Endothelial cell of umbilical vein (primary cell): ENCODE results near the gene MAMDC2. TPM values are rescaled to one million over a fixed set of nuclear protein-coding genes. Genes with fewer than 3 reads are reported as not detected.

Experiments used
- BruUV-seq: library from RNA; stranded (reverse); fragments of 400-500 nt; replicated peaks from 2 replicates; lab custom pipeline; 2021; lab: Mats Ljungman, UMichigan
- CTCF ChIA-PET: fragments of 300-600, 350-600 bp; sonication (Branson Sonifier 250); formaldehyde crosslinking; loops from one replicate; lab custom pipeline; 2021; ENCODE audit warnings: antibody characterized with exemption, inconsistent platforms; lab: Charles Lee
- POLR2A ChIA-PET: fragments of 300-600, 350-600 bp; sonication (Branson Sonifier 250); formaldehyde crosslinking; loops from one replicate; lab custom pipeline; 2021; ENCODE audit warnings: antibody characterized with exemption, inconsistent platforms; lab: Charles Lee
- DNase-seq: peaks from one replicate; pipeline ENCODE4 v3.0.0-alpha.2; 2011; ENCODE audit warnings: low read depth, low spot score
- FAIRE-seq: peaks from 2 replicates; lab custom pipeline; 2011; peaks lifted over from hg19 to GRCh38; lab: Jason Lieb, UNC
- H2AFZ ChIP-seq: 2 replicates; pipeline ENCODE4 v1.6.0; 2012; ENCODE audit warnings: low read depth, low read length, control low read depth, inconsistent platforms
- H3K27ac ChIP-seq: 2 replicates; pipeline ENCODE4 v1.5.1; 2011; ENCODE audit warnings: low read depth, mild to moderate bottlenecking, control low read depth, low read length, moderate library complexity; ENCODE audit not compliant: insufficient read depth
- H3K27me3 ChIP-seq, 2 experiments: 2 replicates each; pipeline versions ENCODE4 v1.6.0 to v1.6.1; 2011; ENCODE audit warnings: low read length in 2 of 2, mixed read lengths in 1 of 2; ENCODE audit not compliant: control insufficient read depth in 2 of 2, insufficient read depth in 2 of 2
- H3K36me3 ChIP-seq, 2 experiments: 2 replicates in 1 of 2; 3 replicates in 1 of 2; pipeline ENCODE4 v1.5.1; 2011; ENCODE audit warnings: low read length in 2 of 2, mild to moderate bottlenecking in 1 of 2, moderate library complexity in 1 of 2; ENCODE audit not compliant: control insufficient read depth in 2 of 2, insufficient read depth in 2 of 2; ENCODE audit errors: extremely low read depth in 1 of 2
- H3K4me1 ChIP-seq: 3 replicates; pipeline ENCODE4 v1.5.1; 2011; ENCODE audit warnings: mild to moderate bottlenecking, low read length; ENCODE audit not compliant: control insufficient read depth, insufficient read depth; ENCODE audit errors: extremely low read depth
- H3K4me2 ChIP-seq: 2 replicates; pipeline ENCODE4 v1.6.1; 2011; ENCODE audit warnings: low read length, control low read depth, mixed read lengths; ENCODE audit not compliant: insufficient read depth
- H3K4me3 ChIP-seq, 3 experiments: fragments of 200-600 bp in 1 of 3; sonication (generic), shearing (Covaris generic) in 1 of 3; replicated peaks in 1 of 3; 2 replicates each; pipeline ENCODE4 v1.5.1; 2011 to 2016; ENCODE audit warnings: control low read depth in 3 of 3, low read length in 3 of 3, mild to moderate bottlenecking in 2 of 3, inconsistent platforms in 1 of 3, low read depth in 1 of 3, moderate library complexity in 1 of 3; ENCODE audit not compliant: insufficient read depth in 1 of 3
- H3K79me2 ChIP-seq: 2 replicates; pipeline ENCODE4 v1.6.0; 2012; ENCODE audit warnings: low read length, inconsistent platforms; ENCODE audit not compliant: control insufficient read depth, insufficient read depth
- H3K9ac ChIP-seq: replicated peaks from 2 replicates; pipeline ENCODE3; 2011; ENCODE audit warnings: low read length, control low read depth; ENCODE audit not compliant: insufficient read depth; ENCODE audit errors: extremely low read depth
- H3K9me1 ChIP-seq: replicated peaks from 3 replicates; pipeline ENCODE4 v1.6.0; 2011; ENCODE audit warnings: mild to moderate bottlenecking, low read length; ENCODE audit not compliant: control insufficient read depth, insufficient read depth; ENCODE audit errors: extremely low read depth
- H3K9me3 ChIP-seq: replicated peaks from 2 replicates; pipeline ENCODE4 v1.5.1; 2012; ENCODE audit warnings: low read length, inconsistent platforms; ENCODE audit not compliant: control insufficient read depth, insufficient read depth
- H4K20me1 ChIP-seq: replicated peaks from 2 replicates; pipeline ENCODE3; 2011; ENCODE audit warnings: mild to moderate bottlenecking, low read length; ENCODE audit not compliant: control insufficient read depth, insufficient read depth; ENCODE audit errors: extremely low read depth
- EZH2 ChIP-seq: IDR thresholded peaks from 2 replicates; pipeline ENCODE4 v1.6.1; 2012; ENCODE audit warnings: borderline replicate concordance, low read depth, mild to moderate bottlenecking, moderate library complexity, low read length, inconsistent platforms; ENCODE audit not compliant: severe bottlenecking
- FOS ChIP-seq: IDR thresholded peaks from 2 replicates; pipeline ENCODE4 v1.6.1; 2011; ENCODE audit warnings: mild to moderate bottlenecking, low read length, moderate library complexity, borderline replicate concordance; ENCODE audit not compliant: insufficient read depth
- GATA2 ChIP-seq: IDR thresholded peaks from 2 replicates; pipeline ENCODE4 v1.7.0; 2011; ENCODE audit warnings: low read depth, mild to moderate bottlenecking, moderate library complexity, mixed read lengths, low read length; ENCODE audit not compliant: insufficient read length, insufficient read depth
- JUN ChIP-seq: IDR thresholded peaks from 2 replicates; pipeline ENCODE4 v1.6.1; 2011; ENCODE audit warnings: borderline replicate concordance, low read depth; ENCODE audit not compliant: insufficient read length, insufficient read depth
- MYC ChIP-seq: IDR thresholded peaks from one replicate; pipeline ENCODE4 v1.6.1; 2011; ENCODE audit warnings: mild to moderate bottlenecking, low read depth, low read length
- POLR2A ChIP-seq: IDR thresholded peaks from 2 replicates; pipeline ENCODE4 v1.6.1; 2012; ENCODE audit warnings: low read depth, mild to moderate bottlenecking, control low read depth, low read length
- POLR2AphosphoS5 ChIP-seq: IDR thresholded peaks from 2 replicates; pipeline ENCODE4 v1.6.1; 2012; ENCODE audit warnings: low read depth, mild to moderate bottlenecking, control low read depth, low read length, moderate library complexity; ENCODE audit not compliant: insufficient read depth
- dilution Hi-C: fragments of 300-500 bp; cut with MboI; formaldehyde crosslinking; loops from one replicate; pipeline ENCODE4 v1.15.0; 2019; ENCODE audit warnings: low sequenced_read_pairs; ENCODE audit not compliant: extremely low pct_ligation_motif_present
- intact Hi-C: fragments of 100-400 bp; cut with micrococcal nuclease; formaldehyde crosslinking; loops from one replicate; pipeline ENCODE4 v1.10.0; 2022
- polyA plus RNA-seq, 4 experiments: library from polyadenylated mRNA; depleted of rRNA in 3 of 4; stranded (reverse) in 3 of 4; unstranded in 1 of 4; fragments of >200 nt; gene quantifications; 2 replicates each; pipeline versions ENCODE4 v1.2.1 to v1.2.3, GENCODE V29; 2011 to 2012; ENCODE audit warnings: missing spikeins in 1 of 4
- total RNA-seq: library from RNA; stranded (reverse); gene quantifications from 2 replicates; pipeline ENCODE4 v1.2.3, GENCODE V29; 2021
- TF ChIP-seq, protein P1 (sequence below): IDR thresholded peaks from 2 replicates; pipeline ENCODE4 v1.6.1; 2011; ENCODE audit not compliant: insufficient read depth, insufficient read length
- TF ChIP-seq, protein P2 (sequence below), 2 donors: IDR thresholded peaks; 1 replicate in 1 of 2; 2 replicates in 1 of 2; pipeline ENCODE4 v1.5.1; 2011; ENCODE audit warnings: low read length in 2 of 2, mild to moderate bottlenecking in 2 of 2, moderate library complexity in 2 of 2, control low read depth in 1 of 2, inconsistent platforms in 1 of 2, low read depth in 1 of 2; ENCODE audit not compliant: insufficient read depth in 1 of 2; ENCODE audit errors: extremely low read depth in 1 of 2

Gene MAMDC2
- total and polyA plus RNA-seq, 2 donors (not counting 3 experiments of a cell fraction or from before 2014, with no cell fraction given), result 0.60 to 1.1 TPM

GRCh38 chr9:70049236-70049635 lies 5.6 kb downstream of the MAMDC2 start:
- intact Hi-C loops, result no loop called here
- ChIA-PET CTCF (interaction anchor here (0.6 kb wide), 1 partner anchor 29 kb away, joined by 3 read pairs; no protein-coding TSS in a partner anchor), POLR2A (no interaction called here)
- H3K79me2 ChIP-seq, result no peaks in the 10 kb centered on the region
- H3K36me3 ChIP-seq, result no peaks in the 10 kb centered on the region
- no peak overlapping the region for H3K9ac ChIP-seq
- no peaks in the 10 kb centered on the region for H3K27me3 ChIP-seq
- no peak for FAIRE-seq
- H3K4me2 ChIP-seq, result no peak overlapping the region
- H3K4me1 ChIP-seq, result peaks cover 10% of the 10 kb centered on the region
- H3K9me3 ChIP-seq, result no peaks in the 10 kb centered on the region
- BruUV-seq, result no TSS peak
- no peak overlapping the region for H3K27ac ChIP-seq
- no peak for DNase-seq
- no peaks in the 10 kb centered on the region for H3K9me1 ChIP-seq
- H2AFZ ChIP-seq, result no peak overlapping the region
- H3K4me3 ChIP-seq, result no peak overlapping the region
- no peak for TF ChIP-seq POLR2A
- TF ChIP-seq, protein P1, sequence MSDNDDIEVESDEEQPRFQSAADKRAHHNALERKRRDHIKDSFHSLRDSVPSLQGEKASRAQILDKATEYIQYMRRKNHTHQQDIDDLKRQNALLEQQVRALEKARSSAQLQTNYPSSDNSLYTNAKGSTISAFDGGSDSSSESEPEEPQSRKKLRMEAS, result no peak
- TF ChIP-seq EZH2, result no peak
- TF ChIP-seq JUN, result no peak
- TF ChIP-seq MYC, result no peak
- TF ChIP-seq, protein P2, sequence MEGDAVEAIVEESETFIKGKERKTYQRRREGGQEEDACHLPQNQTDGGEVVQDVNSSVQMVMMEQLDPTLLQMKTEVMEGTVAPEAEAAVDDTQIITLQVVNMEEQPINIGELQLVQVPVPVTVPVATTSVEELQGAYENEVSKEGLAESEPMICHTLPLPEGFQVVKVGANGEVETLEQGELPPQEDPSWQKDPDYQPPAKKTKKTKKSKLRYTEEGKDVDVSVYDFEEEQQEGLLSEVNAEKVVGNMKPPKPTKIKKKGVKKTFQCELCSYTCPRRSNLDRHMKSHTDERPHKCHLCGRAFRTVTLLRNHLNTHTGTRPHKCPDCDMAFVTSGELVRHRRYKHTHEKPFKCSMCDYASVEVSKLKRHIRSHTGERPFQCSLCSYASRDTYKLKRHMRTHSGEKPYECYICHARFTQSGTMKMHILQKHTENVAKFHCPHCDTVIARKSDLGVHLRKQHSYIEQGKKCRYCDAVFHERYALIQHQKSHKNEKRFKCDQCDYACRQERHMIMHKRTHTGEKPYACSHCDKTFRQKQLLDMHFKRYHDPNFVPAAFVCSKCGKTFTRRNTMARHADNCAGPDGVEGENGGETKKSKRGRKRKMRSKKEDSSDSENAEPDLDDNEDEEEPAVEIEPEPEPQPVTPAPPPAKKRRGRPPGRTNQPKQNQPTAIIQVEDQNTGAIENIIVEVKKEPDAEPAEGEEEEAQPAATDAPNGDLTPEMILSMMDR (IDR thresholded peaks at IDR 0.05; ENCODE audit: extremely low read depth in 1 of 2, insufficient read depth in 1 of 2, low read depth in 1 of 2, low read length in 2 of 2), result no peak
- TF ChIP-seq FOS, result no peak
- TF ChIP-seq GATA2, result no peak
- TF ChIP-seq POLR2AphosphoS5, result no peak
- no peaks in the 10 kb centered on the region for H4K20me1 ChIP-seq
- dilution Hi-C loops, result no loop called here
